DMS53 treated with DMSO at 0.1 percent for 48 hours (cell line): ENCODE data around the gene NOX5.

ENCODE experiments used
- DNase-seq: peaks from one replicate; lab custom pipeline; 2025; ENCODE audit not compliant: unreplicated experiment; lab: John Stamatoyannopoulos, UW

NOX5 gene

DNA sequence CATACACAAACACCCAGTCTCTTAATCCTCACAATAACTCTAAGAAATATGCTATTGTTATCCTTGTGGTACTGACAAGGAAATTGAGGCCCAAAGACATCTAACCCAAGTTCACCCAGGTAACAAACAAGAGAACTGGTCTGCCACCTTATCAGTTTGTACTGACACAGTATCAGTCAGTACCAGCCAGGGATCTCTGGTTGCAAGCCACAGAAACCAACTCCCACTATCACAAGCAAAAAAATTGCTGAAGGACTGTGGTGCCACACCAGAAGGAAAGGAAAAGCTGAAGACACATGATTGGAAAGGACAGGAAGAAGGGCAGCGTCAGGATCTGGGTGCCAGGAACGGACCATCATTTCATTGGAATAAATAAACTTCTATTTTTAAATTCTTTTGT is 82.1 kb downstream of the NOX5 start:
- no peak for DNase-seq

DNA sequence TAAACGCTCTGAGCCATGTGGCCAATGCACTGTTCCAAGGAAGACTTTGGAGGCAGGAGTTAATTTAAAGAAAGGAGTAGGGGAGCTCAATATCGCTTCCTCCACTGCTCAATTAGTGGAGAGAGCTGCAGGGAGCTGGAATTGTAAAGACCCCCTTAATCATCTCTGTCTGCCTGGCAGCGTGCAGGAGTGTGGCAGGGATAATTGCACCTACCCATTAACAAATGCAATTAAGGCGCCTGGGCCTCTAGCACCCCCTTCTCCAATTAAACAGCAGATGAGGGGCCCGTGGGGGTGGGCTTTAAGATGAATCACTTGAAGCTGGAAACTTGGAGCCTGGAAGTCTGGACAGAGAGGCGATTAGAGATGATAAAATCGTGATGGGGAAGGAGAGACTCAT is 84.3 kb downstream of the NOX5 start:
- no peak for DNase-seq

DNA sequence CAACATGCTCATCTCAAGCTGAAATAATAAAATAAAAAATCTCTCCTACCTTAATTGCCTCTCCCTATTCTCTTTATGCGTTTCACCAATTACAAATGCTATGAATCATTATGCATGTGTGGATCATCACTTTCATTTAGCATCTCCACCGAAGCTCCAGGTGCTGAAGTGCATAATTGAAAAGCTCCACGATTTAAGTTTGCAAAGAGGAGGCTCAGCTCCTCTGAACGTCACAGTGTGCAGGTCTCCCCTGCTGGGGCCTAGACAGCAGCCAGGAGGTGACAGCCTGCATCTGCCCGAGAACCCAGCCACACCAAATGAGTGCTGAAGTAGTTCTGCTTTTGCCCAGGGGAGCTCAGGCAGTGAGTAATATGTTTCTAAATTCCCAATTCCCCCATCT is 85.4 kb downstream of the NOX5 start:
- no peak for DNase-seq

DNA sequence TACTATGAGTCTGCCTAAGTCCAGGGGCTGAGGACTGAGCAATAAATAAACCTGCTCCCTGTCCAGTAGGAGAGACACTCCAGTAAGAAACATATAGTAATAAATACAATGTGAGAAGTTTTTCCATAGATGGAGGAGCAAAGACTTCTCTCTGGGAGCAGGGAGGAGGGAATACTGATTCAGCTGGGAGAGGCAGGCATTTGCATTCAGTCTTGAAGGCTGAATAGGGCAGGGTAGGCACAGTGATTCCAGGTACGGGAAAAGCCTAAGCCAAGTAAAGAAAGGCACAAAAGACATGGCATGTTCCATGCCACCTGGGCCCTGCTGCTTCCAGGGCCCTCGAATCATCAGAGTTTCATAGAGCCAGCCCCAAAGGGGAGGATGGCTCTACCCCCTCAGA is 86.3 kb downstream of the NOX5 start:
- no peak for DNase-seq

DNA sequence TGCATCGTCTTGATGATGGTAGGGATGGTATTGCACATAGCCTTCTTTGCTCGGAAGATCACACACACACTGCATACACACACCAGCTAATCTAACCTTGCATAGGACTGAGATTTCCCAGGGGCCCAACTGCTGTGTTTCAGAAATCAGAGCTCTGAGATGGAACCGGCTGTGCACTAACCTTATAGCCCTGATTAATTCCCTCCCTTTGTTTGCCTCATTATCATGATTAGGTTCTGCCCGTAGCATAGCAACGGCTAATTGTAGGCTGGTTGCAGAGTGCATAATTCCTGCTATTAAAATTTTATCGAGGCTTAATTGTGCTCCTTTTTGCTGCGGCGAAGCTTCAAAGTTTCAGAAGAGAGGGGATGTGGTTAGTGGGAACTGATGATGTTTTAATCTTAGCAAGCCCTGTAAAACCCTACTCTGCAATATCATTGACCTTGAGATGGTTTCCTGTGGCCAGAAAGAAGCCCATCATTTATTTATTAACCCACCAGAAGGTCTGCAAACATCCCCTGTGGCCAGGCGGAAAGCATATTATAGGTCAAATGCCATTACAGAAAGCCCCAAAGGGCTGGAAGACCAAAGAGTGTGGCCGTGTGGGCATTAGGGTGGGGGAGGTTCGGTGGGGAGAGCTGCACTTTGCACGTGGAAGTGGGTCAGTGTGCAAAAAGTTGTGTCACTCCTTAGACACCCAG is 89.7 kb downstream of the NOX5 start:
- no peak for DNase-seq

DNA sequence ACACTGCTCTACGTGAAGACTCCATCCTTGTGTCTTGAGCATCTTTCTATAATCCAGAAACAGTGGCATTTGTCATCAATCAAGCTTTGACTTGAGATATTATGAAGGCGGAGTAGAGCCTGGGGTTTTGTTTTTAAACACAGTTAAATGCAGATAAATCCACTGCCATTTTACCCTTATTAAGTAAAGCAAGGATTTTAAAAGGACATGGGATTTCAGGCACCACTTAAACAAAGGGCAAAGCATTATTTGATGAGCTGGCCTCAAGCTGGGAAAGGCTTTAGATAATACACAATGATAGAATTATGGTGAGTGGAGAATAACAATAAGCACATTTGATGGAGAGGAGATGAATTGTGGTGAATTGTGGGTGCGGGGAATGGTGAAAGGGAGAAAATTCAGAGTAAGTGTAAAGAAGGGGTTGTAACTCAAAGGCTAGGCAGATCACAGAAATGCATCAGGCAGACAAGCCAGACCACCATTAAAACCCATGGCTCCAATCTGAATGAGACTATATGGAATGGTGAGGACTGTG is 91.0 kb downstream of the NOX5 start:
- no peak for DNase-seq

DNA sequence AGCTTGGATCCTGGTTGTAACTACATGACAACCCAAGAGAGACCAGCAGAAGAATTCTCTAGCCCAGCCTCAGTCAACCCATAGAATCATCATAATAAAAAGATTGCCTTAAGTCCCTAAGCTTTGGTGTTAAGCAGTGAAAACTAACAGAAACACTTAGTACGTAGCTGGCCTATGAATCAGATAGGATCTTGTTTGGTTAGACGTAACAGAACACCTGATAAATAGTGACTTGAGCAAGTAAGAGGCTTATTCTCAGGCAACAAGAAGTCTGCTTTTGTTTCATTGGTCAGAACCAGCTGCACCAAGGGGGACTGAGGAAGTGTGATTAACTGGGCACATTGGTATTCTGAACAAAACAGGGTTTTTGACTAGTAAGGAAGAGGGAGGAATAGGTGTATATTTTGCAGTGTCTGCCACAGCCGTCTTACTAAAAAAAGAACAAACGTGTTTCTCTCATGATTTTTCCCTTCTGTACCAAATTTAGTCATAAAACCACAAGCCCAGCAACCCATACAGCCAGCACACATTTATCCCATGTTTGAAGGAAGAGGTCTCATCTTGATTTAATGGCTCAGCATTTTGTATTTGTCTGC is 92.6 kb downstream of the NOX5 start:
- no peak for DNase-seq
